HG02981 (cell line): Measurements from ENCODE around the gene C3orf80.
"Not testable (repeated sequence)": the region's sequence is repeated elsewhere in the genome, so short reads cannot be mapped to it uniquely, and the experiment has no call there.

ENCODE experiments used
- ATAC-seq: cut with Tn5 transposase; IDR thresholded peaks from one replicate; pipeline ENCODE4 v1.9.1; 2021; ENCODE audit warnings: mild to moderate bottlenecking, moderate library complexity; ENCODE audit not compliant: unreplicated experiment

C3orf80 gene

DNA sequence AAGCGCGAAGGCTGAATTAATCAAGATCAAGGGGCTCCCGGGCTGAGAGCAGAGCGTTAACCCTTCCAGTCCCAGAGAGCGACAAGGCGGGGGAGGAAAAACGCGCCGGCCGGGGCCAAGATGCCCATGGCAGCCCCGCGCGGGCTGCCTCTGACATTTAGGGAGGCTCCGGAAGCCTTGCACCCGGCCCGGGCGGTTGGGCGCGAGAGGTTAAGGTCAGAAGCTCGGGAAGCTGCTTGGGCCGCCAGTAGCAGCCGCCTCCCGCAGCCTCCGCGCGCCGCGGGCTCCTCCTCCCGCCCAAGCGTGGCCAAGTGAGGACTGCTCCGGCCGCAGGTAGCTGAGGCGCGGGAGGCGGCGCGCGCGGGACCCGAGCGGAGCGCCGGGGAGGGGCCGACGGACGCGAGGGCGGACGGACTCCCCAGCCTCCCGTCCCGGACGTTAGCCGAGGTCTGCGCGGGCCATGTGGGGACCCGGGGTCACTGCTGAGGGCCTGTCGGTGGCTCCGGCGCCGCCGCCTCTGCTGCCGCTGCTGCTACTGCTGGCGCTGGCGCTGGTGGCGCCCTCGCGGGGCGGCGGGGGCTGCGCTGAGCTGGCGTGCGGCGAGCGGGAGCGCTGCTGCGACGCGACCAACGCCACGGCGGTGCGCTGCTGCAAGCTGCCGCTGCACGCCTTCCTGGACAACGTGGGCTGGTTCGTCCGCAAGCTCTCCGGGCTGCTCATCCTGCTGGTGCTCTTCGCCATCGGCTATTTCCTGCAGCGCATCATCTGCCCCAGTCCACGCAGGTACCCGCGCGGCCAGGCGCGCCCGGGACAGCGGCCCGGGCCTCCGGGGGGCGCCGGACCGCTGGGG is at the start of gene C3orf80:
C3orf80 (plus strand) TSS at position 247 of the 850 bp plus-strand sequence; CDS start at position 461, 214 bp downstream.
- peak; percentile 70 for ATAC-seq

DNA sequence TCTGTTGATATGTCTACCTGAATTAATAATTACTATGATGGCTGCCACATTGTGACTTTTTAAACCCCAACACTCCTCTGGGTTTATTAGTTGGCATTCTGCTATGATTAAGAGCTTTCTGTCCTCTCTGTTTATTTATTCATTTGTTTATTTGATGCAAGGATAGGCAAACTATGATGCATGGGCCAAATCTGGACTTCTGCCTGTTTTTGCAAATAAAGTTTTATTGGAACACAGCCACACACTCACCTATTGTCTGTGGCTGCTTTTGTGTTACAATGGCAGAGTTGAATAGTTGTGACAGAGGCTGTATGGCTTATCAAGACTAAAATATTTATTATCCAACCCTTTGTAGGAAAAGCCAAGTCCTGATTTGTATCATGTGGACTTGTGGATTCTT is 48.3 kb upstream of the C3orf80 start:
- no peak for ATAC-seq

DNA sequence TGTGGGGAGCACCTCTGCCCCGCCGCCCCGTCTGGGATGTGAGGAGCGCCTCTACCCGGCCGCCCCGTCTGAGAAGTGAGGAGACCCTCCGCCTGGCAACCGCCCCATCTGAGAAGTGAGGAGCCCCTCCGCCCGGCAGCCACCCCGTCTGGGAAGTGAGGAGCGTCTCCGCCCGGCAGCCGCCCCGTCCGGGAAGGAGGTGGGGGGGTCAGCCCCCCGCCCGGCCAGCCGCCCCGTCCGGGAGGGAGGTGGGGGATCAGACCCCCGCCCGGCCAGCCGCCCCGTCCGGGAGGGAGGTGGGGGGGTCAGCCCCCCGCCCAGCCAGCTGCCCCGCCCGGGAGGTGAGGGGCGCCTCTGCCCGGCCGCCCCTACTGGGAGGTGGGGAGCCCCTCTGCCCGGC is 46.6 kb upstream of the C3orf80 start:
- not testable (repeated sequence) for ATAC-seq

DNA sequence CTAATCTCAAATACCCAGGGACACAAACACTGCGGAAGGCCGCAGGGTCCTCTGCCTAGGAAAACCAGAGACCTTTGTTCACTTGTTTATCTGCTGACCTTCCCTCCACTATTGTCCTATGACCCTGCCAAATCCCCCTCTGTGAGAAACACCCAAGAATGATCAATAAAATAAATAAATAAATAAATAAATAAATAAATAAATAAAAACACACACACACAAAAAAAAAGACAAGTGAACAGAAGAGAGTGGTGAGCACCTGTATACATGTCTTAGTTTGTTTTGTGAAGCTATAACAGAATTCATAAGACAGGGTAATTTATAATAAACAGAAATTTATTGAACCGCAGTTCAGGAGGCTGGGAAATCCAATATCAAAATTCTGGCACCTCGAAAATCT is 45.8 kb upstream of the C3orf80 start:
- not testable (repeated sequence) for ATAC-seq

DNA sequence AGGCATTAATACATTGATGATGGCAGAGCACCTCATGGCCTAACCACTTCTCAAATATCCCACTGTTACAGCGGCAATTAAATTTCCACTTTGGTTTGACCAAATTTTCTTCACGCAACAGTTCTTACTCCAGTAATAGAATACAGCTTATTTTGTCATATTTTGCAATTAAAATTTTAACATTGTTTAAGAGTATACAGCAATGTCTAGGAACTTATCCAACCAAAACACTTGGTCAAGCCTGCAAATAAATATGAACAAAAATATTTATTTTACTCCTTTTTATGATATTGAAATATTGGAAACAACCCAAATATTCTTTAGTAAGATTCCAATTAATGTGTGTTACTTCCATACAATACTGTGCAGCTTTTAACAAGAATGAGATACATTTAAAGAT is 45.3 kb upstream of the C3orf80 start:
- no peak for ATAC-seq

DNA sequence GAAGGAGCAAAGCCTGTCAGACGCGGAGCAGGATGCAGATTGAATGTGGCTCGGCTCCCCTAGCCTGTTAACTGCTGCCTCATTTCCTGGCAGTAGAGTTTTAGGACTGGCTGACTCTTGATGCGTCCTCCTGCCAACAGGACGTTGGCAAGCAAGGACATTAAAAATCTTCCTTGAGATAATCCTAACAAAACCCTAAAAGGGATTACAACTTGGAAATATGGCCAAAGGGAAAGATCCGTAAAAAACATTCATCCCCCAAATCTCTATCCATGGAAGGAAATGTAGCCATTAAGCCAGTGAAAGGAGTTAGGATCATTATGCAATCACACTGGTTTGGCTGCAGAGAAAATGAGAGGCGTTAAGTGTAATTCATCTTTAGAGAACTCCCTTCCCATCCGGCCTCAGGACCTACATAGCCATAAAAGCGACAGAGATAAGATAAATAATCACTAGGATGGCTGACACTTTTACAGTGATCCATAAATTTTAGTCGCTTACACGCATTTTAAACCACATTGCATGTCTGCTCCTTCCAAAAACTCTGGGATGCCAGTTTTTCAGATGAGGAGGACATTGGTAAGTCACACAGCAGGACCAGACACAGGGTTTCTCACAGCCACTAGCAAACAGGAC is 44.5 kb upstream of the C3orf80 start:
- ATAC-seq: no peak

DNA sequence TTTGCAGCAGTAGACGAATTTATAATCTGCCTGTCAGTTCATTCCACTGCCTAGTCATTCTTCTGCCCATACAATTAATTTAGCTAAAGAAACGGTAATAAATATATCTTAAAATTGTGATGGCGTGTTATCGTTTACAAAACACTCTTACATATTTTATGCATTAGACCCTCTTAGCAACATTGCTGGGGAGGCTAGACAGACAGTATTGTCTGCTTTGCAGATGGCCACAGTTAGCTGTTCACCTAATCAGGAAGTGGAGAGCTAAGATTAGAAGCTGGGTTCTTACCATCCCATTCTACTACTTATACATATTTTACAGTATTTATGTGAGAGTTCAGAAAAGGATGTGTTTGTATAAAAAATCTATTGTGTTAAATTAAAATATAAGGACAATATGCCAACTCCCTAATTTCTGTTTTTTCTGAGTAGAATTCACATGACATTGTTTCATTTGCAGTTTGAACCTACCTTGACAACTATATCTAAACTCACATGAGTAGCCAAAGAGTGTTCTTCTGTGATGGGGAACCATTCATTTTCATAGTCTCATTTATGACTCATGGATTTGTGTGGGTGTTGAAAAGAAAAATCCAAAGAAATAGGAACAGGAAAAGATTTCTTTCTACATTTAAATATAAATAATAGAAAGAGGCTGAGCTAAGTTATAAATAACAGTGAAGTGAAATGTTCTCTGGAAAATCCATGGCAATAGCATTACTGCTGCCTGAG is 41.7 kb upstream of the C3orf80 start:
- ATAC-seq: no peak

DNA sequence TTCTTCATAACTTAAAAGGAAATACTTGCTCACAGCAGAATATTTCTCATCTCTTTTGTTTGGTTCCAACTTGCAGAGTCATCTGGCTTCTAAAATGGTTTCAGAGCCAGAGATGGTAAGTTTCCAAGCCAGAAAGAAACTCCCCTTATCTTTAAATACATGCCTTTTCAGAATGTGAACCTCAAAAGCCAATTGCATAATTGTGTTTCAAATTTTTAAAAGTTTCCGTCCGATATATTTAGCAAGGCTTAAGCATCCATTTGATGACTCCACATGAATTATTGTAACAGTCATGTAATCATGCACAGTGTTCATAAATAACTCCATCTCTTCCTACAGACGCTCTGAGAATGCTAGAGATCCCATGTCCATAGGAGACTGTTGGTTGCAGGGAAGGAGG is 40.6 kb upstream of the C3orf80 start:
- no peak for ATAC-seq

DNA sequence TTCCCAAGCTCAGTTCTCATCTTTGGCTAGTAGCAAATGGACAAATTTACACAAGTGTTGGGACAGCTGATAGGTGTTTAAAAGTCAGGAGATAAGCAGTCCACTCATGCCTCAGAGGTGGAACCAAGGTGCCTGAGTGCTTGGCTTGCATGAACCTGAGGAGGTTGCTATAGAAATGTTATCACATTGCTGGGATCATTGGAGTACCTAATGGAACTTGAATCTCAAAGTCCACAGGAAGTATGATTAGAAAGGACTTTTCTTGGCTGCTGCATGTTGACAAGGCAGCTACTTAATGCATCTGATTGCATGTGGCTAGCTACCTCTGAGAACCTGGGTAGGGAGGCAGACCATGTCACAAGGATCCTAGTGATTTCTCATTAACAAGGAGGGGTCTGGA is 39.5 kb upstream of the C3orf80 start:
- no peak for ATAC-seq

DNA sequence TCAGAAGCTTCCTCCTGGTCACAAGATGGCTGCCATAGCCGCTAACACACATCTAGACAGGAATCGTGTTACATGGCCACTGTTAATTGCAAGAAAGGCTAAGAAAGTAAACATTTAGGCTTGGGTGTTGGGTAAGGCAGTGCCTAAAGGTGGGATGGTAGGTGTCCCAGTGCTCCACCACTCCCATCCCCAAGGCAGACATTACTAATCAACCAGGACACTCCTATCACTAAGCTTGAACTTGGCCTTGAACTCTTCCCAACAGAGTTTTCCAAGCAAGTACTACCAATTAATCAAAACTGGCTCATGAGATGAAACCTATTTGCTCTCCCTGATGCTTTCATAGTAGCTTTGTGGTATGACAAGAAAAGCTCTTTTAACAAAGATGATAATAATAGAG is 37.9 kb upstream of the C3orf80 start:
- no peak for ATAC-seq

DNA sequence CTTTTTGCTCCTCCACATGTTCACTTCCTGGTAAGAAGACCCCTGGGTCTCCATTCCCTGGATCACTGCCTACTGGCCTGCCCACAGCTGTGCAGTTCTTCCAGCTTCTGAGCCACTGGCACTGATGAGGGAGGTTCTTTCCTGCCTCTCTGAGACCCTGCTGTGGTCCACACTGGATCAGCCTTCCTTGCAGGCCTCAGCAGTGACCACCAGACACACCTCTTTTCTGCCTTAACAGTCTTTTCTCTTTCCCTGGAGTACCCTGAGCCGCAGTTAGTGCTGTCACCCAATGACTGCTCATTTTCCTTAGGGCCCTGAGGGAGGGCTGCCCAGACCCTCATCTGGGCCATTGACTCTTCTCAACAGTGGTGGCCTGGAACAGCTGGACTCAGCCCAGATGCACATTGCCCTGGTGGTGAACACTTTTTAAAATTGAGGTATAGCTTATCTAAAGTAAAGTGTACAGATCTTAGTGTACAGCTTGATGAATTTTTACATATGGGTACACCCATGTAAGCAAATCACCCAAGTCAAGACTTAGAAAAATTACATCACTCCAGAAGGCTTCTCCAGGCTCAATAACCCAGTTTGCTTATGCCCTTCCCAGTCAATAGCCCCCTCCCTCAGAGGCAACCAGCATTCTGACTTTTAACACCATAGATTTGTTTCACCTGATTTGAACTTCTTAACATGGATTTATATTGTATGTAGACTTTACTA is 32.8 kb upstream of the C3orf80 start:
- ATAC-seq: no peak

DNA sequence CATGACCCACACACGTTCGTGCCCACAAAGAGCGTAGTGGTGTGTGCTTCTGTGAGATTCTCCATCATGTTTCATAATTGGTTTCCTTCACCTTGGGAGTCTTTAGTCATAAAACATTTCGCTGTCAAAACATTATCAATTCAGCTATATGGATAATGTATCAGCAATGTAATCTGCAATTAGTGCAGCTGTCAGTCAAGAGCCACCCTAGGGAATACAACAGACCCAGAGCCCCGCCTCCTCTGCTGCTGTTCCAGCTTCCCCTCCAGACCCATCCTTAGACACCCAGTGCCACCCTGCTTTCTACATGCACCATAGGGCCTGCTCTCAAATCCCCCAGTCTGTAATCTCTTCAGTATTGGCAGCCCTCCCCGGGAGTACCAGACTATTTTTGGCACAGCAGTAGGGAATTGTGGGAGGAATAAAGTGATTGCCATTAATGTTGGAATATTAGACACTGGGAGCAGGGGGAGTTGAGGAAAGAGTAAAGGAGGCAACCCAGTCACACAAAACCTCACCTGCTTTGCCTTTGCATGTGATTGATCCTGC is 31.5 kb upstream of the C3orf80 start:
- no peak for ATAC-seq

DNA sequence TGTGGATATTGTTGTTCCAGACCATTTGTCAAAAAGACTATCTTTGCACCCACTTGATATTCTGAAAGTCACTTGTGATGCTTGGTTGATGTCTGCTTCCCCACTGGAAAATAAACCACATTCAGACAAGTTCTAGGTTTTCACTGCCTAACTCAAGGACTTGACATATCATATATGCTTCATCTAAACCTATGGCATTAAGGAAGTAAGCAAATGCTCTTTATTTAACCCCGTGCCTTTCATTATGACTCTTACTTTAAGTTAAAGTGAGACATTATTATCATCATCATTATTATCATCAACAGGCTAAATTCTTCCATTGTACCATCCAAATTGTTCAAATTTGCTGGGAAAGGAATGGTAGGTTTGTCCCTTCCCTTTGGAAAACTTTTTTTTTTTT is 30.8 kb upstream of the C3orf80 start:
- no peak for ATAC-seq

DNA sequence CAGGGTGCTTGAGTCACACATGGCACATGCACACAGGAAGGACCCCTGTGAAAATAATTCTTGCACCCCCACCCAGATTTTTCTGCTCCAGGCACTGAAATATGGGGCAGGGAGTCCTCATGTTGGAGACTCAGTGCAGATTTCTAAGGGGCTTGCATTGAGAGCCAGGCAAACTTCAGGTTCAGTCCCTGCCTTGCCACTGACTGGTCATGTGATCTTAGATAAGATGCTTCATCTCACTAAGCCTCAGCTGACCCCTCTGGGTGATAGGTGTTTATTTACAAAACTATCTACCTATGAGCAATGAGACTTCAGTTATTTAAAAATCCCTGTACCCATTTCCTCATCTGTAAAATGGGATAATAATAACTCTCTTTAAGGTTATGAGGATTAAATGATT is 30.1 kb upstream of the C3orf80 start:
- no peak for ATAC-seq

DNA sequence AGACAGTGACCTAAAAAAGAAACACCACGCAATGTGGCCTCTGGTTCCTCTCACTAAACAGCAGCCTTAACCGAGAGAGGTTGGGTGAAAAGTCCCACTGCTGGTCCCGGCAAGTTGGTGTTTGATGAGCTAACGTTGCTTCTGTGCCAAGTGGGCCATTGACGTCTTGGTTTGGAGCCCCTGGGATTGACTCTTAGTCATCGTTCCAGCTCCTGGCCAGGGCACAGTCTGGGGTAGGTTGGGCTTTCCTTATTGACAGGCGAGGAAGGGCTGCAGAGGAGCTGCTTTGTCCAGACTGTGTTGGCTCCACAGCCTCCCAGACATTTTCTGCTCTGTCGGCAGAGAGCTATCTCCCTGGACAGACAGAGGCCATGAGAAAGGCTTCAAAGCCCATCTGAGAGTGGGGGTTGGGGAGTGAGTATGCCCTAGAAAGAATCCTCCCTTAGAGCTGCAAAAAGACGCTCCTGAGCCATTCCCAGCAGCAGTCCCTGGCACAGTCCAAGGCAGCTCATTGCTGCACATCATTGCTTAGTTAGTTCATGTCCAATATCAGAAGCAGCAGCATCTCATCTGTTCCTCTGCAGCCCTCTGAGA is 28.6 kb upstream of the C3orf80 start:
- ATAC-seq: no peak

DNA sequence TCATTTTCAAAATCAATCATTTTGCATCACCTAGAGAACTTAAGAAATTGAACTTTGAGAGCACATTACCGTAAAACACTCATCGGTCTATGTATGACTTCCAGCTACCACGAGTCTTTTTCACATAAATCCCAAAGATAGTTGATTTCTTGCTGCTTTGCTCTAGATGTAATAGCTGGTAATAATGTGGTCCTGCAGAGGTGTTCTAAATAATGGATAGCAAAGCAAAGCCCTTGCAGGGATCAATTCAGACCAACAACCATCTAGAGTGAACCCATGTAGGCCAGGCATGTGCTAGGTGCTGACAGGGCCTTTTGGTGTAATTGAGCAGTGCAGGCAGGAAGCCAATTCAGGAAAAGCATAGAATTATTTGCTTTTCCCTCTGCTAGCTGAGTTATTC is 26.1 kb upstream of the C3orf80 start:
- ATAC-seq: no peak

DNA sequence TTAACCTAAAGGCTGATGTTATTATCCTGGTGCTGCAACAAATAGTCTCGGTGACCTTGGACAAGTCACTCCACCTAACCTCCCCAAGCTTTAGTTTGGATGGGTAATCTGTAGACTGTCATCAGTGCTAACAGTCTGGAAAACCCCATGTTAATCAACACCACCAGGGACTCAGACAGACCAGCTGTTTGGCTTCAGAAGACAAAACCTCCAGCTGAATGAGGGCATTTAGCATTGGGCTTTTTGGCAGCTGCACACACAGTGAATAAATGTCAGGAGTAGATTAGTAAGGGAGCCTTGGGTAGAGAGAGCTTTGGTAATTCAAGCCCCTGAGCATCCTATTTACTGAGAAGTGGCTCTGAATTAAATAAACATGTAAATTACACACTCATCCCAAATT is 24.9 kb upstream of the C3orf80 start:
- ATAC-seq: peak; percentile 56

DNA sequence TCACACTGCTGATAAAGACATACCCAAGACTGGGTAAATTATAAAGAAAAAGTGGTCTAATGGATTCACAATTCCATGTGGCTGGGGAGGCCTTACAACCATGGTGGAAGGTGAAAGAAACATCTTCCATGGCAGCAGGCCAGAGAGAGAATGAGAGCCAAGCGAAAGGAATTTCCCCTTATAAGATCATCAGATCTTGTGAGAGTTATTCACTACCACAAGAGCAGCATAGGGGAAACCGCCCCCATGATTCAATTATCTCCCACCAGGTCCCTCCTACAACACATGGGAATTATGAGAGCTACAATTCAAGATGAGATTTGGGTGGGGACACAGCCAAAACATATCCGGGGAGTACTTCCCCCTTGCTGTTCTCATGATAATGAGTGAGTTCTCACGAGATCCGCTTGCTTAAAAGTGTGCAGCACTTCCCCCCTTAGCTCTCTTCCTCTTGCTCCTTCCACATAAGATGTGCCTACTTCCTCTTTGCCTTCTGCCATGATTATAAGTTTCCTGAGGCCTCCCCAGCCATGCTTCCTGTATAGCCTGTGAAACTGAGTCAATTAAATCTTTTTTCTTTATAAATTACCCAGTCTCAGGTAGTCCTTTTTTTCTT is 20.7 kb upstream of the C3orf80 start:
- ATAC-seq: not testable (repeated sequence)

DNA sequence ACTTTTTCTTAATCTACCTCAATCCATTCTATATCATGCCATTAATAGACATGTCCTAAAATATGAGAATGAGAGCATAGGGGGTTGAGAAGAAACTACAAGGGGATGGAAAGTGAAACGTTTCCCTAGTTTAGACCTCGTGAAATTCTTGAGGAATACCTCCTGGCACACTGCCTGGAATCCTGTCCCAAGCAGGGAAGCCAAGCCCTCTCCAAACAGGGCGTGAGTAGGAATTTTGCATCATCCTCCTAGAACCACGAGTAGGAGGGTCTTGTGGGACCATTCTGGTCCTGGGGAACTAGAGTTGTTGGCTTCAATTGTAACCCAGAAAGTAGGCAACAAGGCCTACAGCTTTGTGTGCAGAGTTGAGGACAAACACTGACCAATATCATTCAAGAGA is 19.6 kb upstream of the C3orf80 start:
- no peak for ATAC-seq

DNA sequence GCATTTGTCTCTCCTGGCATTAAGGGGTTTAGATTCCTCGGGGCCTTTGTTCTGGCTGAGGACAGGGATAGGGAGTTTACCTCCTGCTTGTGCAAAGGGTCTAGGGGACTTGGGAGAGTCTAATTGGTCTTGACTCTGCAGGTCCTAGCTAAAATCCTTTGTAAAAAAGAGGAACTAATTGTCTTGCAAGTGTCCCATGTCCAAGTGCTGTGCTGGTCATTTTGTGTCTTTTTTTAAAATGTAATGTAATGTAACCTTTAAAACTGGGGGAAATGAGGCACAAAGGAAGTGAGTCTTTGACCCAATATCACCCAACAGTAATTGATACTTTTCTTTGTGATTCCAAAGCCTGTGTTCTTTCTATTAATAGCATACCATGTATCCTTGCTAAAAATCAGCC is 14.9 kb upstream of the C3orf80 start:
- ATAC-seq: no peak
